ENCODE results near the gene LY6G6D.

DNA sequence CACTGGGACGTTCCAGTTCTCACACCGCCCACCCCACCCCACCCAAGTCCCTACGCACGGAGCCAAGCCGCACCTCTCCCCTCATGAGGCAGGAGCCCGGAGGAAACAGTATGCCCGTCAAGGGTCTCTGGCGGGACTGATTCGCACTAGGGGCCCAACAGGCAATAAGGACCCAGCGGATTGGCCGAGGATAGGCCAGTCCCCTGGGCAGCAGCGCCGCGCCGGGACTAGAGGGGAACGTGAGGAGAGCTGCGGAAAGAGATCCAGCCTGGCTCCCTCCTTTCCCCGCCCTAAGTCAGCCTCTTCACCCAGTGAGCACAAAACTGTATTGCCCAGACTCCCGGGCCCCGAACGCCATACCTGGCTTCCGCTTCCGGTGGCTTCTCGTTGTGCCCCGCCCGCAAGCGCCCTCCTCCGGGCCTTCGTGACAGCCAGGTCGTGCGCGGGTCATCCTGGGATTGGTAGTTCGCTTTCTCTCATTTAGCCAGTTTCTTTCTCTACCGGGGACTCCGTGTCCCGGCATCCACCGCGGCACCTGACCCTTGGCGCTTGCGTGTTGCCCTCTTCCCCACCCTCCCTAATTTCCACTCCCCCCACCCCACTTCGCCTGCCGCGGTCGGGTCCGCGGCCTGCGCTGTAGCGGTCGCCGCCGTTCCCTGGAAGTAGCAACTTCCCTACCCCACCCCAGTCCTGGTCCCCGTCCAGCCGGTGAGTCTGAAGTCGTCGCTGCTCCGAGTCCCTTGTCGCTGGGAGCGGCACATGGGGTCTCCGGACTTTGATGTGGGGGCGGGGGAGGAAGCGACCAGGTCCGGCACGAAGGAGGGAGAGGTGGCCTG lies 49.4 kb upstream of the LY6G6D start, which contains the start of gene CSNK2B:
- peak in 4 of 12 donors; percentile 18 to 41 (median 34) for TF ChIP-seq CTCF (IDR thresholded peaks at IDR 0.05)
- peak in 1 of 2 donors; percentile 56 for TF ChIP-seq POLR2A (IDR thresholded peaks at IDR 0.05)
